Heart left ventricle (tissue), 16 donors: Measurements from ENCODE around the gene PTPRN2. TPM values are rescaled to one million over a fixed set of nuclear protein-coding genes. Genes with fewer than 3 reads are reported as not detected.

ENCODE experiments used
- ATAC-seq, 4 donors: fragments of 200-7000 bp; cut with Tn5 transposase; one replicate each; pipeline ENCODE4 v1.9.1; 2020 to 2022; ENCODE audit warnings: moderate library complexity in 4 of 4, mild to moderate bottlenecking in 3 of 4, moderate number of reproducible peaks in 1 of 4
- DNase-seq, 5 donors: peaks; one replicate each; pipeline ENCODE4 v3.0.0-alpha.2; 2020
- H3K27ac ChIP-seq, 12 donors: fragments of 200-600 bp; sonication (generic) in 4 of 12; one replicate each; pipeline versions ENCODE4 v1.5.0 to v1.8.0; 2016 to 2022; ENCODE audit warnings: mild to moderate bottlenecking in 2 of 12
- H3K27me3 ChIP-seq, 9 donors: fragments of 200-600 bp; sonication (generic) in 2 of 9; one replicate each; pipeline versions ENCODE4 v1.5.1 to v1.8.0; 2016 to 2022; ENCODE audit warnings: mild to moderate bottlenecking in 3 of 9
- H3K36me3 ChIP-seq, 9 donors: fragments of 200-600 bp; sonication (generic) in 2 of 9; one replicate each; pipeline versions ENCODE4 v1.5.0 to v1.8.0; 2018 to 2022; ENCODE audit warnings: mild to moderate bottlenecking in 2 of 9
- H3K4me1 ChIP-seq, 12 donors: fragments of 200-600 bp; sonication (generic) in 4 of 12; one replicate each; pipeline versions ENCODE4 v1.5.0 to v1.8.0; 2016 to 2022; ENCODE audit warnings: mild to moderate bottlenecking in 3 of 12
- H3K4me3 ChIP-seq, 12 donors: fragments of 200-600 bp; sonication (generic) in 4 of 12; one replicate each; pipeline versions ENCODE4 v1.5.0 to v1.8.0; 2017 to 2022; ENCODE audit warnings: mild to moderate bottlenecking in 9 of 12, moderate library complexity in 4 of 12
- H3K9me3 ChIP-seq, 12 donors: fragments of 200-600 bp; sonication (generic) in 4 of 12; one replicate each; pipeline versions ENCODE4 v1.5.0 to v1.8.0; 2016 to 2022; ENCODE audit warnings: mild to moderate bottlenecking in 1 of 12
- POLR2A ChIP-seq, 2 donors: fragments of 450-650 bp; IDR thresholded peaks; one replicate each; pipeline ENCODE4 v1.6.1; 2017; ENCODE audit warnings: antibody characterized with exemption in 2 of 2, mild to moderate bottlenecking in 2 of 2, moderate library complexity in 2 of 2
- WGBS, 4 donors: extraction: QIAGEN DNeasy Blood & Tissue Kit in 2 of 4; methylation state at CpG; one replicate each; pipeline versions ENCODE4 v1.1.5 to v1.1.7; 2013 to 2018; 5-methylcytosine and 5-hydroxymethylcytosine counted together
- intact Hi-C, 10 donors: fragments of 100-400 bp; cut with DNase I; formaldehyde crosslinking; loops; one replicate each; pipeline versions ENCODE4 v1.11.1 to v1.14.2; 2022
- polyA plus RNA-seq, 2 donors: library from polyadenylated mRNA; stranded (reverse); fragments of 200-250 nt; gene quantifications; one replicate each; pipeline ENCODE4 v1.2.3, GENCODE V29; 2013
- total RNA-seq, 9 donors: library from RNA; depleted of rRNA in 2 of 9; stranded (reverse); fragments of >200 nt in 2 of 9; fragmentation: NEBNext Ultra II Directional in 3 of 9; extraction: Animal tissue kit (Norgen Biotek cat#: 25700) in 3 of 9; gene quantifications; one replicate each; pipeline versions ENCODE4 v1.1.0 to v1.2.4, GENCODE V29; 2016 to 2023
- TF ChIP-seq, protein P1 (sequence below), 12 donors: fragments of 200-600 bp; sonication (generic) in 4 of 12; IDR thresholded peaks; one replicate each; pipeline versions ENCODE4 v1.5.0 to v1.8.0; 2018 to 2022; ENCODE audit warnings: antibody characterized with exemption in 12 of 12, mild to moderate bottlenecking in 5 of 12
- donor health status: ischemic (EF 13 %, LVEDD 7.1; RV severe dilation, severe dysfunction).
- donor health status: healthy with polysubstance abuse.
- donor health status: DM: no; HTN: yes; CAD: no.
- donor health status: DM: no; HTN: no; CAD: no.
- donor health status: ischemic (EF 25% LVEDD 6.9; RV normal size, moderate dysfunction).
- donor health status: ischemic (EF 25% LVEDD 5.7; RV mildly dilated, moderate dysfunction).
- donor health status: healthy.
- donor health status: DM: yes; HTN: yes; CAD: no.
- donor health status: ischemic (EF 35%, LVEDD 5.7; RV mildly dilated, moderate dysfunction).
- donor health status: nonischemic (EF 11% LVEDD 7.7; RV severe dilation, severe dysfunction).
- donor health status: DM: yes; HTN: yes; CAD: no.
- donor health status: PGD.
- donor health status: ischemic (EF 29% LVEDD 5.4; RV normal size, mild dysfunction).
- donor health status: nonischemic (EF 23%, LVEDD 6.1; RV moderate dilation, normal function).

PTPRN2 gene
- total and polyA plus RNA-seq, 11 donors = 0.61 to 2.3 (median 1.3) TPM

DNA sequence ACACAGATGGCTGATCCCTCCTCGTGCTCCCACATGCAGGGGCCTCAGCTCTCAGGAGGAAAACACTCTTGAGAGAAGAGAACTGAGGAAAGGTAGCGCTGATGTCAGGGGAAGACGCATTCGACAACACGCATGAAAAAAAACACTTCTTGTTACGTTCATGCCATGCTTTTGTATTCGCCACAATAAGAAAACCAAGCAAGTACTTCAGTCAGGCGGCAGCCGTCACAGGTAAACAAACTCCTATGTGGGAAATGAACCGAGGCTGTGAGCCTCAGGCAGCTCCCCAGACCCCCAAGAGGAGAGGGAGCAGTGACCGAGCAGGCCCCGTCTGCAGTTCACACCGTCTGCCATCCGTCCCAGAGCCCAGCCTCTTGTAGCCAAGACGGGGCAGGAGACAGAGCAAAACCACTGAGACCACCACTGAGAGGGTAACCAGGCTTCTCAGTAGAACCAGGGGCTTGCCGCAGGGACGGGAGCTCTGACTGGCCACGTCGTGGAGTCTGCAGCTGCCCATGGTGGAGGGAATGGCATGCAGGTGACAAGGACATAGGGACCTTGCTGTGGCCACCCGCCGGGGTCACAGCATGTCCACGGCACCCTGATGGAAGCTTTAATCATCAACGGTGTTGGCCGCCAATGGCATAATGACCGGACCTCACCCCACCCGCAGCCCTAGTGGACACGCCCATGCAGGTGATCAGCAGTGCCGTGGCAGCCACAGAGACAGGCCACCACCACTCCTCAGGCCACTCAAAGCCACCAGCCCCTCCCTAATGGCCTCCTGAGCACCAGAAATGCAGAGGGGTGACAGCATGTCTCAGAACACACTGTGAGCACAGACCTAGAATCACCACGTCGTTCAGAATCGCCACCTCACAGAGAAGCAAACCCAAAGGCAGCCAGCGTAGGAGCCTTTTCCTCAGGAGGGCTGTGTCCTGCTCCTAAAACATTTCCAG is 304.3 kb downstream of the PTPRN2 start:
- no peaks in the 10 kb centered on the region for H3K36me3 ChIP-seq
- DNase-seq (no peak), ATAC-seq (no peak)
- TF ChIP-seq, protein P1, sequence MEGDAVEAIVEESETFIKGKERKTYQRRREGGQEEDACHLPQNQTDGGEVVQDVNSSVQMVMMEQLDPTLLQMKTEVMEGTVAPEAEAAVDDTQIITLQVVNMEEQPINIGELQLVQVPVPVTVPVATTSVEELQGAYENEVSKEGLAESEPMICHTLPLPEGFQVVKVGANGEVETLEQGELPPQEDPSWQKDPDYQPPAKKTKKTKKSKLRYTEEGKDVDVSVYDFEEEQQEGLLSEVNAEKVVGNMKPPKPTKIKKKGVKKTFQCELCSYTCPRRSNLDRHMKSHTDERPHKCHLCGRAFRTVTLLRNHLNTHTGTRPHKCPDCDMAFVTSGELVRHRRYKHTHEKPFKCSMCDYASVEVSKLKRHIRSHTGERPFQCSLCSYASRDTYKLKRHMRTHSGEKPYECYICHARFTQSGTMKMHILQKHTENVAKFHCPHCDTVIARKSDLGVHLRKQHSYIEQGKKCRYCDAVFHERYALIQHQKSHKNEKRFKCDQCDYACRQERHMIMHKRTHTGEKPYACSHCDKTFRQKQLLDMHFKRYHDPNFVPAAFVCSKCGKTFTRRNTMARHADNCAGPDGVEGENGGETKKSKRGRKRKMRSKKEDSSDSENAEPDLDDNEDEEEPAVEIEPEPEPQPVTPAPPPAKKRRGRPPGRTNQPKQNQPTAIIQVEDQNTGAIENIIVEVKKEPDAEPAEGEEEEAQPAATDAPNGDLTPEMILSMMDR (IDR thresholded peaks at IDR 0.05) = no peak
- no peak for TF ChIP-seq POLR2A (IDR thresholded peaks at IDR 0.05)
- intact Hi-C loops = no loop called here
- peaks cover 0 to 25% (median 16%) of the 10 kb centered on the region in 12 donors for H3K9me3 ChIP-seq
- H3K27ac ChIP-seq = no peak overlapping the region
- no peak overlapping the region for H3K4me3 ChIP-seq
- no peaks in the 10 kb centered on the region for H3K27me3 ChIP-seq
- 79 to 85% (median 84%) methylated on average over 32 of the region's 32 CpGs for WGBS, 4 donors
- H3K4me1 ChIP-seq = no peaks in the 10 kb centered on the region

DNA sequence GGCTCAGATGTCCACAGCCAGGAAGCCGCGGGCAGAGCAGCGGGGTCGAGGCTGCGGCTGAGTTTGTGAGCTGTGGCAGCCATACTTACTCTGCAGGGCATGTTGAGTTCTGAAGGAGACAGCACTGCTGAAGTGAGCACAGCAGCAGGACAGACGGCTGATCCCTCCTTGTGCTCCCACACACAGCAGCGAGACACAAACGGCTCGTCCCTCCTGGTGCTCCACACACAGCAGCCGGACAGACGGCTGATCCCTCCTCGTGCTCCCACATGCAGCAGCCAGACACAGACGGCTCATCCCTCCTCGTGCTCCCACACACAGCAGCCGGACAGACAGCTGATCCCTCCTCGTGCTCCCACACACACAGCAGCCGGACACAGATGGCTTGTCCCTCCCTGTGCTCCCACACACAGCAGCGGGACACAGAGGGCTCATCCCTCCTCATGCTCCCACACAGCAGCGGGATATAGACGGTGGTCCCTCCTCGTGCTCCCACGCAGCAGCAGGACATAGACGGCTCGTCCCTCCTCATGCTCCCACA is 305.1 kb downstream of the PTPRN2 start:
- Histone ChIP-seq H3K27ac (no peak overlapping the region), H3K4me3 (no peak overlapping the region), H3K27me3 (no peaks in the 10 kb centered on the region), H3K36me3 (no peaks in the 10 kb centered on the region), H3K9me3 (peaks cover 0 to 19% (median 13%) of the 10 kb centered on the region in 12 donors), H3K4me1 (no peaks in the 10 kb centered on the region)
- intact Hi-C loops = no loop called here
- ATAC-seq (no peak), DNase-seq (peak in 1 of 5 donors; percentile 7)
- 79 to 86% (median 81%) methylated on average over 23 to 24 of the region's 24 CpGs for WGBS, 4 donors
- no peak for TF ChIP-seq POLR2A (IDR thresholded peaks at IDR 0.05)
- TF ChIP-seq, protein P1 (IDR thresholded peaks at IDR 0.05) = no peak

DNA sequence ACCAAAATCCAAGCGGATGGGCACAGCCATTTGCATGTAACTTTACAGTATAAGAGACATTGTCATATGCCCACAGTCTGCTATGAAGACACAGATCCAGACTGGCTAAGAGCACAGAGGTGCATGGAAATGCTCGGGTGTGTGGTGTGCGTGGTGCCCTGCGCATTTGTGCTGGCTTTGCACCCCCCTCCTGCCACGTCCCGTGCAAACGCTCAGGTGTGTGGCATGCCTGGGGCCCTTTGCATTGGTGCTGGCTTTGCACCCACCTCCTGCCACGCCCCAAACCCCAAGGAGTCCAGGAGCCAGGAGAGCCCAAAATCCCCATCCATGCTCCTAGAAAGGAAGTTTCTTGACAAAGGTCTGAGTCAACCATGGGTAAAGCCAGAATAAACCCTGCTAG is 306.2 kb downstream of the PTPRN2 start:
- peak in 1 of 5 donors; percentile 1 for DNase-seq
- WGBS, 4 donors = 76 to 92% (median 79%) methylated on average over 7 to 8 of the region's 8 CpGs
- no peak overlapping the region for H3K4me3 ChIP-seq
- H3K36me3 ChIP-seq = no peaks in the 10 kb centered on the region
- no peak overlapping the region for H3K27ac ChIP-seq
- no peak for ATAC-seq
- TF ChIP-seq, protein P1 (IDR thresholded peaks at IDR 0.05) = no peak
- TF ChIP-seq POLR2A (IDR thresholded peaks at IDR 0.05) = no peak
- no peaks in the 10 kb centered on the region for H3K27me3 ChIP-seq
- peaks cover 0 to 14% (median 2%) of the 10 kb centered on the region in 12 donors for H3K9me3 ChIP-seq
- intact Hi-C loops = no loop called here
- no peaks in the 10 kb centered on the region for H3K4me1 ChIP-seq

DNA sequence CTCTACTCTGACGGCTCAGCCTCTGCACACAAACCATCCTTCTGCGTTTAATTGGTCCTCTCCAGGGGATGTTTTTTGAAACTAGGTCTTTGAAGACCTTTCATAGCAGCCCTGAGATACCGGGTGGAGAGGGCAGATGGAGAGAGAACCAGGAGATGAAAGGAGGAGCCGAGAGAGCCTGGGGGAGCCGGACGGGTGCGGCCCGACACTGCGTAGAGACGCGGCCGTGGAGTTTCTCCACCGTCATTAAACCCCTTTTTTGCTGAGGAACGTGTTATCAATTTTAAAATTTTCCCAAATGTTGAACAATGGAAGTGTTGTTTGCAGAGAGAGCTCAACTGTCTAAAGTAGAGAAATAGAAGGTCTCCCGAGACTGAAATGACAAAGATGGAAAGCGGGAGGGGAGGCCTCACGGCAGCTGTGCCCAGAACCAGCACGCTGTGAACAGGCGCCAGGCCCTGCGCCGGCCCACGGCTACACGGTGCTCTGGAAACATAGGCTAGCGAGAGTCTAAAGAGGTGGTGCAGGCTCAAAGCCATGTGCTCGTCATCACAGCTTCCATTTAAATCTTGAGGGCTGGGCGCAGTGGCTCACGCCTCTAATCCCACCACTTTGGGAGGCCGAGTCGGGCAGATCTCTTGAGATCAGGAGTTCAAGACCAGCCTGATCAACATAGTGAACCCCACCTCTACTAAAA is 307.0 kb downstream of the PTPRN2 start:
- intact Hi-C loops = no loop called here
- no peak for TF ChIP-seq POLR2A (IDR thresholded peaks at IDR 0.05)
- TF ChIP-seq, protein P1 (IDR thresholded peaks at IDR 0.05) = no peak
- Histone ChIP-seq H3K9me3 (peaks cover 0 to 6% (median 0%) of the 10 kb centered on the region in 12 donors), H3K27me3 (peaks cover 0 to 2% (median 0%) of the 10 kb centered on the region in 9 donors), H3K27ac (no peak overlapping the region), H3K4me3 (no peak overlapping the region), H3K36me3 (no peaks in the 10 kb centered on the region), H3K4me1 (no peaks in the 10 kb centered on the region)
- 87 to 89% (median 89%) methylated on average over 27 to 29 of the region's 29 CpGs for WGBS, 4 donors
- DNase-seq = peak in 1 of 5 donors; percentile 1
- ATAC-seq = no peak
